HG03135 (cell line): Measurements from ENCODE around the gene MINDY4B.
"Not testable (repeated sequence)": the region's sequence is repeated elsewhere in the genome, so short reads cannot be mapped to it uniquely, and the experiment has no call there.

ENCODE experiments used
- ATAC-seq: cut with Tn5 transposase; IDR thresholded peaks from one replicate; pipeline ENCODE4 v1.9.1; 2021; ENCODE audit warnings: mild to moderate bottlenecking, moderate library complexity; ENCODE audit not compliant: unreplicated experiment

The MINDY4B gene

GRCh38 chr3:150899141-150899540, 6.1 kb downstream of the MINDY4B start:
- ATAC-seq, result no peak

- no peak for ATAC-seq
These were observed 7.0 kb downstream of the MINDY4B start for GRCh38 chr3:150898046-150898754.

GRCh38 chr3:150897592-150897991, 7.6 kb downstream of the MINDY4B start:
- no peak for ATAC-seq

- no peak for ATAC-seq
These were observed 14.4 kb downstream of the MINDY4B start for GRCh38 chr3:150890831-150891230.

GRCh38 chr3:150890295-150890694, 14.9 kb downstream of the MINDY4B start:
- ATAC-seq, result no peak

- no peak for ATAC-seq
These were observed 16.1 kb downstream of the MINDY4B start for GRCh38 chr3:150889106-150889505.

- no peak for ATAC-seq
These were observed 18.2 kb downstream of the MINDY4B start for GRCh38 chr3:150887031-150887430.

- no peak for ATAC-seq
These were observed 19.7 kb downstream of the MINDY4B start for GRCh38 chr3:150885535-150885934.

GRCh38 chr3:150878996-150879575, 26.2 kb downstream of the MINDY4B start:
- ATAC-seq, result no peak

GRCh38 chr3:150878290-150878689, 26.9 kb downstream of the MINDY4B start:
- ATAC-seq, result no peak

GRCh38 chr3:150877303-150877702, 27.9 kb downstream of the MINDY4B start:
- no peak for ATAC-seq

GRCh38 chr3:150876611-150877265, 28.5 kb downstream of the MINDY4B start:
- ATAC-seq, result no peak

GRCh38 chr3:150875548-150875947, 29.7 kb downstream of the MINDY4B start:
- ATAC-seq, result no peak

- no peak for ATAC-seq
These were observed 30.5 kb downstream of the MINDY4B start for GRCh38 chr3:150874666-150875219.

- no peak for ATAC-seq
These were observed 34.0 kb downstream of the MINDY4B start for GRCh38 chr3:150871192-150871591.

- ATAC-seq, result no peak
These were observed 34.8 kb downstream of the MINDY4B start for GRCh38 chr3:150870406-150870805.

- no peak for ATAC-seq
These were observed 37.0 kb downstream of the MINDY4B start for GRCh38 chr3:150868282-150868681.

GRCh38 chr3:150867434-150867833, 37.8 kb downstream of the MINDY4B start:
- ATAC-seq, result no peak

- ATAC-seq, result not testable (repeated sequence)
These were observed 41.3 kb downstream of the MINDY4B start for GRCh38 chr3:150863921-150864320.

- ATAC-seq, result no peak
These were observed 43.4 kb downstream of the MINDY4B start for GRCh38 chr3:150861851-150862250.

GRCh38 chr3:150857936-150858335, 47.3 kb downstream of the MINDY4B start:
- ATAC-seq, result not testable (repeated sequence)

- ATAC-seq, result no peak
These were observed 55.0 kb downstream of the MINDY4B start for GRCh38 chr3:150850191-150850590.
